ENCODE results near the gene TSKS.

DNA sequence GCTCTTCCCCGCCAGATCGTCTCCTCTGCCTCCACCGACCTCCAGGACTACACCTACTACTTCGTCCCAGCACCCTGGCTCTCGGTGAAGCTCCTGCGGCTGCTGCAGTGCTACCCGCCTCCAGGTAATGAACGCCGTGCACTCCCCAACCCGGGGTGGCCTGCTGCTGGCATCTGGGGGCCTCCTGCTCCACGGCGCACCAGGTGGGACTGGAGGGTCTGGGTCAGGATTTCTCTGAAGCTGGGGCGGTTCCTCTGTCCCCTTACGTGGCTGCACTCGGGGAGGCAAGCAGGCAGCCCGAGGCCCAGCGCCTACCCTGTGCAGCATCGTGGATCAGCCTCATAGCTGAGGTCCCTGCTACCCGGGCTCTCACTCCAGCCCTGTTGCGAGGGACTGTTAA, 32.5 kb upstream of the TSKS start:
- TF ChIP-seq, protein P1, sequence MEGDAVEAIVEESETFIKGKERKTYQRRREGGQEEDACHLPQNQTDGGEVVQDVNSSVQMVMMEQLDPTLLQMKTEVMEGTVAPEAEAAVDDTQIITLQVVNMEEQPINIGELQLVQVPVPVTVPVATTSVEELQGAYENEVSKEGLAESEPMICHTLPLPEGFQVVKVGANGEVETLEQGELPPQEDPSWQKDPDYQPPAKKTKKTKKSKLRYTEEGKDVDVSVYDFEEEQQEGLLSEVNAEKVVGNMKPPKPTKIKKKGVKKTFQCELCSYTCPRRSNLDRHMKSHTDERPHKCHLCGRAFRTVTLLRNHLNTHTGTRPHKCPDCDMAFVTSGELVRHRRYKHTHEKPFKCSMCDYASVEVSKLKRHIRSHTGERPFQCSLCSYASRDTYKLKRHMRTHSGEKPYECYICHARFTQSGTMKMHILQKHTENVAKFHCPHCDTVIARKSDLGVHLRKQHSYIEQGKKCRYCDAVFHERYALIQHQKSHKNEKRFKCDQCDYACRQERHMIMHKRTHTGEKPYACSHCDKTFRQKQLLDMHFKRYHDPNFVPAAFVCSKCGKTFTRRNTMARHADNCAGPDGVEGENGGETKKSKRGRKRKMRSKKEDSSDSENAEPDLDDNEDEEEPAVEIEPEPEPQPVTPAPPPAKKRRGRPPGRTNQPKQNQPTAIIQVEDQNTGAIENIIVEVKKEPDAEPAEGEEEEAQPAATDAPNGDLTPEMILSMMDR (IDR thresholded peaks at IDR 0.05) = no peak
- no peak for TF ChIP-seq POLR2A (IDR thresholded peaks at IDR 0.05)
